Spinal cord (tissue), 10 donors: ENCODE measurements around the gene SPATA31D4. TPM values are rescaled to one million over a fixed set of nuclear protein-coding genes. Genes with fewer than 3 reads are reported as not detected.
A peak's percentile ranks its signal among the peaks of the same experiment; 100 is the strongest.
"Not testable (repeated sequence)": the region's sequence is repeated elsewhere in the genome, so short reads cannot be mapped to it uniquely, and the experiment has no call there.

Experiments
- DNase-seq, 6 donors: peaks; one replicate each; pipeline versions ENCODE4 v3.0.0 to v3.0.0-alpha.2; 2013 to 2015; ENCODE audit warnings: low spot score in 6 of 6, low read depth in 4 of 6
- H3K27ac ChIP-seq: one replicate; pipeline ENCODE4 v1.5.1; 2013; ENCODE audit warnings: low read depth, low read length, control low read depth
- H3K27me3 ChIP-seq: one replicate; pipeline ENCODE4 v1.6.1; 2013; ENCODE audit warnings: low read length; ENCODE audit not compliant: control insufficient read depth, insufficient read depth
- H3K36me3 ChIP-seq: one replicate; pipeline ENCODE4 v1.6.1; 2013; ENCODE audit warnings: low read length; ENCODE audit not compliant: control insufficient read depth, insufficient read depth
- H3K4me1 ChIP-seq: one replicate; pipeline ENCODE4 v1.6.1; 2013; ENCODE audit warnings: low read length; ENCODE audit not compliant: control insufficient read depth, insufficient read depth
- H3K4me3 ChIP-seq: one replicate; pipeline ENCODE4 v1.5.1; 2013; ENCODE audit warnings: low read depth, low read length, control low read depth
- H3K9me3 ChIP-seq: one replicate; pipeline ENCODE4 v1.6.1; 2013; ENCODE audit warnings: low read length; ENCODE audit not compliant: control insufficient read depth, insufficient read depth
- WGBS: methylation state at CpG from one replicate; pipeline ENCODE4 v1.1.5; 2013; ENCODE audit warnings: missing lambda C conversion rate; ENCODE audit not compliant: insufficient coverage; 5-methylcytosine and 5-hydroxymethylcytosine counted together
- polyA plus RNA-seq, 2 donors: library from polyadenylated mRNA; unstranded; fragments of 120-200 nt; gene quantifications; one replicate each; pipeline ENCODE4 v1.2.1, GENCODE V29; 2013; ENCODE audit not compliant: insufficient read length in 2 of 2
- total RNA-seq, 2 donors: library from RNA; depleted of rRNA in 1 of 2; stranded (reverse); fragments of 120-200 nt in 1 of 2; fragments of >200 nt in 1 of 2; gene quantifications; one replicate each; pipeline versions ENCODE4 v1.2.3 to v1.2.4, GENCODE V29; 2013 to 2014
- donor health status: healthy.

SPATA31D4 gene
- total and polyA plus RNA-seq, 4 donors, result not detected

DNA sequence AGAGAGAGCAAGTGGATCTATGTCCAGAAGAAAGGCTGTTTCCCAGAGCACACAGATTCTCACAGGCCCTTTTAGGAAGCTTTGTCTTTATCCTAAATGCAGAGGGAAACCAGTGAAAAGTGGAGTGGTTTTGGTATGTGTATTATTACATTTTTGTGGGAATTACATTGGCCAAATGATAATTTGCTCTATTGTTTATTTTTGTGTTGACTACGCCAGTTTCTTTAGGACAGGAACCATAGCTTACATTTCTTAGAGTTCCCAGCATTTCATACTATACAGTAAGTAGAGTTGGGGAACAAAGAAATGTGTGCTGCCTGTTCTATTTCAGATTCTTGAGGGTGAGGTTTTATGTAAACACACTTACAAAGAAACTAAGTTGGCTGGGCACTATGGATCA lies 29.4 kb upstream of the SPATA31D4 start:
- WGBS, result no CpG with 5 or more reads among the region's 1 CpG
- H3K4me3 ChIP-seq, result no peak overlapping the region
- no peak for DNase-seq
- H3K4me1 ChIP-seq, result no peaks in the 10 kb centered on the region
- no peaks in the 10 kb centered on the region for H3K36me3 ChIP-seq
- H3K9me3 ChIP-seq, result no peaks in the 10 kb centered on the region
- no peak overlapping the region for H3K27ac ChIP-seq
- no peaks in the 10 kb centered on the region for H3K27me3 ChIP-seq

DNA sequence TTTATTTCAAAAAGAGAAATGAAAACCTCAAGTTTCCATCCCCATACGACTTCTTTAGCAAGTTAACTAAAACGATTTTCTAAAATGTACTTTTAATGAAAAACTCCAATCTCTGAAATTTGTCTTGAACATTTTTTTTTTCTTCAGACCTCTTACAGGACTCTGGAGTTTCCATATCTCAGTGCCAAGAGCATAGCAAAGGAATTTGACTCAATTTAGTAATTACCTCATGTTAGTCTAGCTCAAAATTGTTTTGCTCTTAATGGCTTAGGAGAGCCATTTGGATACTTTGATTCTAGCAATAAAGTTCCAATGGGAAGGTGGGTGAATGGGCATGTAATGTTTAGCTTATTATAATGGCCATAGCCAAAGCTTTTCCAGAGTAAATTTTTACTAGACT lies 26.0 kb upstream of the SPATA31D4 start:
- no peak overlapping the region for H3K27ac ChIP-seq
- no peaks in the 10 kb centered on the region for H3K9me3 ChIP-seq
- no peaks in the 10 kb centered on the region for H3K27me3 ChIP-seq
- H3K4me3 ChIP-seq, result no peak overlapping the region
- 88% methylated on average over 2 of the region's 2 CpGs for WGBS
- H3K36me3 ChIP-seq, result no peaks in the 10 kb centered on the region
- H3K4me1 ChIP-seq, result no peaks in the 10 kb centered on the region
- DNase-seq, result peak in 1 of 6 donors; percentile 64

DNA sequence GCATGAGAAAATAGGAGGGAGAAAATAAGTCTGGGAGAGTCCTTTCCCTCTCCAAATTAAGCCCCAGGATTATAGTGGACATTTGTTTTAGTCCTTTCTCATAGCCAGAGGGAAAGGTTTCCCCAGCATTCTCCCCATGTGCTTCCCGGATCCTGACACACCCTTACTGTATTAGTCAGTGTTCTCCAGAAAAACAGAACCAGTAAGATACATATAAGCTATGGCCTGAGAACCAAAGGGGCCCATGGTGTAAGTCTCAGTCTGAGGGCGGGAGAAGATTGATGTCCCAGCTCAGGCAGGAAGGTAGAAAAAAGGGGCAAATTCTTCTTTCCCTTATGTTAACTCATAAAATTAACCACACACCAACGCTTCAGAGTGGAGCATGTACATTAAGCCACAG lies 25.6 kb upstream of the SPATA31D4 start:
- Histone ChIP-seq H3K4me3 (no peak overlapping the region), H3K36me3 (no peaks in the 10 kb centered on the region), H3K27ac (no peak overlapping the region), H3K4me1 (no peaks in the 10 kb centered on the region), H3K9me3 (no peaks in the 10 kb centered on the region), H3K27me3 (no peaks in the 10 kb centered on the region)
- no peak for DNase-seq
- no CpG with 5 or more reads among the region's 3 CpGs for WGBS

DNA sequence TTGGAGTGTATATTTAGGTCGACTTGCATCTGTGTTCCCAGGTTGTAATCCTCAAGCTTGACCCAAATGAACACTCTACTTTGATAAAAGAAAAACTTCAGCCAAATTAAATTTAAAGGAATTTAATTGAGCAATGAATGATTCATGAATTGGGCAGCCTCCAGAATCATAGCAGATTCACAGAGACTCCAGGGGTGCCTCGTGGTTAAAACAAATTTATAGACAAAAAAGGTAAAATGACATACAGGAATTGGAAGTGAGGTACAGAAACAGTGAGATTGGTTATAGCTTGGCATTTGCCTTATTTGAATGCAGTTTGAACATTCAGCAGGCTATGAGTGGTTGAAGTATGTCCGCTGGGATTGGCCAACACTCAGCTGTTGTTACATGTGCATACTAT lies 21.6 kb upstream of the SPATA31D4 start:
- DNase-seq, result no peak
- no peaks in the 10 kb centered on the region for H3K4me1 ChIP-seq
- H3K36me3 ChIP-seq, result no peaks in the 10 kb centered on the region
- no peak overlapping the region for H3K27ac ChIP-seq
- WGBS, result no CpG with 5 or more reads among the region's 3 CpGs
- no peaks in the 10 kb centered on the region for H3K27me3 ChIP-seq
- no peak overlapping the region for H3K4me3 ChIP-seq
- H3K9me3 ChIP-seq, result no peaks in the 10 kb centered on the region

DNA sequence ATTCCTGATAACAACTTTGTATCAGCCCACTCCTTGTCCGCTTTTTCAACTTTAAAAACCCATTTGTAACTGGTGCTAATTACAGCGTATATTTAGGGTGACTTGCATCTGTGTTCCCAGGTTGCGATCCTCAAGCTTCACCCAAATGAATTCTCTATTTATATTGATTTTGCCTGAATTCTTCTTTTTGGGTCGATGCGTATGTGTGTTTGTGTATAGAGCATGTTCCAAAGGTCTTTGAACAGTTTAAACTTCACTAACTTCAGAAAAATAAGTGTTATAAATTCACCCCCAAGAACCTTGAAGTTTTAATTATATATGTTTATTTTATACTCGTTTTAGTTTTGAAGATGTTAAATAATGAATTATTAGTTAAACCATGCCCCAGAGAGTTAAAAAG lies 16.1 kb upstream of the SPATA31D4 start:
- DNase-seq, result no peak
- H3K4me1 ChIP-seq, result no peaks in the 10 kb centered on the region
- H3K4me3 ChIP-seq, result no peak overlapping the region
- WGBS, result no CpG with 5 or more reads among the region's 6 CpGs
- H3K27ac ChIP-seq, result no peak overlapping the region
- H3K36me3 ChIP-seq, result no peaks in the 10 kb centered on the region
- no peaks in the 10 kb centered on the region for H3K27me3 ChIP-seq
- H3K9me3 ChIP-seq, result no peaks in the 10 kb centered on the region

DNA sequence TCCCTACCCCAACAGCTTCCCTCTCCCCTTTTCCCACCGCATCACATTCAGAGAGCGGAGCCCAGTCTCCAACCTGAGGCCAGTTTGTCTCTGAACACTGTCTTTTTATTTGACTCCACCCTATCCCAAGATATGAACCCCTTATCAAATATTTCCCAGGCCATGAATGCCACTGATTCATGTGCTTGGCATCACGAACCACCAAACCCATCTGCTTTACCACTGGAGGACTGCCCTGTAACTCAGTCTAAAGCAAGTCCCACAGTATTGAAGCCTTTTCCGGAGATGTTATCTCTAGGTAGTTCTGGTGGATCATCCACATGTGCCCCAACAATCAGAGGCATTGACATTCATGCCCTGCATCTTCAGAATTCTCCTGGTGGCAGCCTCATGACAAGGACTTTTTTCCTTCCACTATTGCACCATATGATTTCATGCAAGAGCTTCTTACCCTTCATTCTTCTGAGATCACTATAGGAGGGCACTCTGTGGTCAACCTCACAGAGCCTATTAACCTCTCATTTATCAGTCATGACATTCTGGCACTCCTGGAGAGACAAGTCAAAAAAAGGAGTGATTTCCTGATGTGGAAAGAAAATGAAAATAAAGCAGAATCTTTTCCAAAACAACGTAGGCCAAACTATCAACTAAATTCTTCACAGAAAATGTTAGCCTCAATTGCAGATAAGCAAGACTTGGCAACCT lies 12.3 kb upstream of the SPATA31D4 start:
- Histone ChIP-seq H3K36me3 (no peaks in the 10 kb centered on the region), H3K9me3 (no peaks in the 10 kb centered on the region), H3K27me3 (no peaks in the 10 kb centered on the region), H3K4me3 (no peak overlapping the region), H3K4me1 (no peaks in the 10 kb centered on the region), H3K27ac (no peak overlapping the region)
- 96% methylated on average over 4 of the region's 5 CpGs for WGBS
- no peak for DNase-seq

DNA sequence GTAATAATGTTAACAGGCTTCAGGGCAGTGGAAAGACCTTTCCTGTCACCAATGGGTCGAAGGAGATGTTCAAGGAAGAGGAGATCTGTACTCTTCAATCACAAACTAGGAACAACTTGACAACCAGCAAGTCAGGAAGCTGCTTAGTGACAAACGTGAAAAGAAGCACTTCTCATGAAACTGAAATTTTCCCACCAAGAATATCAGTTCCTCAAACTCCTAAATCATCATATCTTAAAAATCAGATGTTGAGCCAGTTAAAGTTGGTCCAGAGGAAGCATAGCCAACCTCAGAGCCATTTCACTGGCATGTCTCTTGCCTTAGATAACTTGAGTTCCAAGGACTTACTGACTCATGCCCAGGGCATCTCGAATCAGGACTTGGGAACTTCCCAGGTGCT lies 9.7 kb upstream of the SPATA31D4 start:
- H3K9me3 ChIP-seq, result not testable (repeated sequence)
- no CpG with 5 or more reads among the region's 3 CpGs for WGBS

DNA sequence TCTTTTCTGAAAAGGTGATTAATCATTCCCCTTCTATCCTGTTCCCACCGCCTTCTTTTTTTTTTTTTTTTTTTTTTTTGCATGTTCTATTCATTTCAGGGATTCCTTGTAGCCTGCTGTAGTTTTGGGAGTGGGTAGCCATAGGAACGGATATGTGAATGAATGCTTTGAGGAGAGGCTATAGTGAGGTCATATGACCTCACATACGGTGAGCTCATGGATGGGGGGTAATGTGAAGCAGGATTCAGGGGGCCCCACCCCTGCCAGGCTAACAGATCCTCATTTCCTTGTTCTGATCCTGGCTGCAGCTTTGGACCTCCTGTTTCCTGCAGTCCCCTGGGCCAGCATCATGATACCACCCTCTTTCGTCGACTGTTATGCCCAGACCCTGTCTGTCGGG lies 1.9 kb downstream of the SPATA31D4 start:
- H3K36me3 ChIP-seq, H3K27ac ChIP-seq, H3K4me3 ChIP-seq, DNase-seq, H3K4me1 ChIP-seq, H3K9me3 ChIP-seq, H3K27me3 ChIP-seq: not testable (repeated sequence)
- no CpG with 5 or more reads among the region's 6 CpGs for WGBS

More for the DNA sequence above, 9.7 kb upstream of the SPATA31D4 start:
- H3K4me3 ChIP-seq, H3K4me1 ChIP-seq, DNase-seq, H3K36me3 ChIP-seq, H3K27me3 ChIP-seq, H3K27ac ChIP-seq: not testable (repeated sequence)

DNA sequence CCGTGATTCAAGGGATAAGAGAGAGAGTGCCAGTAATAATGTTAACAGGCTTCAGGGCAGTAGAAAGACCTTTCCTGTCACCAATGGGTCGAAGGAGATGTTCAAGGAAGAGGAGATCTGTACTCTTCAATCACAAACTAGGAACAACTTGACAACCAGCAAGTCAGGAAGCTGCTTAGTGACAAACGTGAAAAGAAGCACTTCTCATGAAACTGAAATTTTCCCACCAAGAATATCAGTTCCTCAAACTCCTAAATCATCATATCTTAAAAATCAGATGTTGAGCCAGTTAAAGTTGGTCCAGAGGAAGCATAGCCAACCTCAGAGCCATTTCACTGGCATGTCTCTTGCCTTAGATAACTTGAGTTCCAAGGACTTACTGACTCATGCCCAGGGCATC lies 5.3 kb downstream of the SPATA31D4 start:
- not testable (repeated sequence) for H3K36me3 ChIP-seq, H3K27me3 ChIP-seq, DNase-seq, H3K4me3 ChIP-seq, H3K4me1 ChIP-seq, H3K27ac ChIP-seq, H3K9me3 ChIP-seq
- WGBS, result no CpG with 5 or more reads among the region's 3 CpGs

DNA sequence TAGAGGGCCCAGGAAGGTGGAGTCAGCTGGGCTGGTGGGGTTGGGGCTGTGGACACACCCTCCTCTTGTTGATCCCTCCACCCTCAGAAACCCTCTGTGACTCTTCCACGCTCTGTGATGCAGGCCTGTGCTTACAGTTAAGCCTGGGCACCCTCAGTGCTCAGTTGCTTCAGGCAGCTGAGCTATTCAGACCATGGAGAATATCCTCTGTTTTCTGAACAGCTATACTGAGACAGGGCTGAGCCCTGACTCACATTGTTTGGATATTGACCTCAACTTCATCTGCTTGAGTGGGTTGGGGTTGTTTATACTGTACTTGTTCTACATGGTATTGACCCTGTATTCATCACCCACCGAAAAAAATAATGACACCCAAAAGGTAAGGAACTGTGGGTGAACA lies 15.2 kb downstream of the SPATA31D4 start, which contains the start of gene SPATA31D3:
Gene SPATA31D3, plus strand, starts transcription at position 108 of the 400 bp plus-strand sequence. Its CDS starts 86 bp downstream, at position 194.
- not testable (repeated sequence) for H3K4me1 ChIP-seq, H3K9me3 ChIP-seq, H3K36me3 ChIP-seq, DNase-seq, H3K27me3 ChIP-seq, H3K4me3 ChIP-seq, H3K27ac ChIP-seq
- no CpG with 5 or more reads among the region's 2 CpGs for WGBS
